NT2/D1 (cell line): ENCODE results near the gene C12orf76.

ENCODE experiments used
- SUZ12 ChIP-seq: IDR thresholded peaks from 2 replicates; pipeline ENCODE4 v1.6.1; 2011; ENCODE audit not compliant: insufficient read length, insufficient read depth; ENCODE audit errors: extremely low read depth
- YY1 ChIP-seq: IDR thresholded peaks from 2 replicates; pipeline ENCODE4 v1.6.1; 2011; ENCODE audit not compliant: insufficient read length, insufficient read depth
- ZNF274 ChIP-seq: IDR thresholded peaks from 2 replicates; pipeline ENCODE4 v1.6.1; 2011; ENCODE audit warnings: mild to moderate bottlenecking, low read depth, low read length

GRCh38 chr12:110035534-110036104 lies 12.7 kb downstream of the C12orf76 start:
- no peak for TF ChIP-seq ZNF274
- TF ChIP-seq YY1, result no peak
- TF ChIP-seq SUZ12, result no peak
